Suprapubic skin (tissue), 4 donors: ENCODE measurements around the gene SEC61A2. TPM values are rescaled to one million over a fixed set of nuclear protein-coding genes. Genes with fewer than 3 reads are reported as not detected.
A peak's percentile ranks its signal among the peaks of the same experiment; 100 is the strongest.

Experiments
- DNase-seq, 2 donors: peaks; one replicate each; pipeline ENCODE4 v3.0.0-alpha.2; 2019; ENCODE audit warnings: low spot score in 2 of 2
- H3K27ac ChIP-seq: fragments of 200-600 bp; sonication (generic); one replicate; pipeline ENCODE4 v1.5.1; 2019
- H3K27me3 ChIP-seq: fragments of 200-600 bp; sonication (generic); one replicate; pipeline ENCODE4 v1.5.1; 2019
- H3K36me3 ChIP-seq: fragments of 200-600 bp; sonication (generic); one replicate; pipeline ENCODE4 v1.5.1; 2019
- H3K4me1 ChIP-seq: fragments of 200-600 bp; sonication (generic); one replicate; pipeline ENCODE4 v1.5.1; 2019
- H3K4me3 ChIP-seq: fragments of 200-600 bp; sonication (generic); one replicate; pipeline ENCODE4 v1.5.1; 2019; ENCODE audit warnings: mild to moderate bottlenecking
- H3K9me3 ChIP-seq: fragments of 200-600 bp; sonication (generic); one replicate; pipeline ENCODE4 v1.5.1; 2019
- EP300 ChIP-seq: sonication (generic); formaldehyde crosslinking; IDR thresholded peaks from one replicate; pipeline ENCODE4 v1.6.1; 2017; ENCODE audit warnings: antibody characterized with exemption
- POLR2A ChIP-seq, 2 donors: fragments of 450-650 bp; IDR thresholded peaks; one replicate each; pipeline ENCODE4 v1.6.1; 2017; ENCODE audit warnings: antibody characterized with exemption in 2 of 2, mild to moderate bottlenecking in 2 of 2, moderate library complexity in 2 of 2
- POLR2AphosphoS5 ChIP-seq, 3 donors: sonication (generic); formaldehyde crosslinking; IDR thresholded peaks; one replicate each; pipeline ENCODE4 v1.6.1; 2017; ENCODE audit warnings: antibody characterized with exemption in 3 of 3
- WGBS: methylation state at CpG from one replicate; pipeline ENCODE4 v1.1.5; 2018; 5-methylcytosine and 5-hydroxymethylcytosine counted together
- total RNA-seq, 4 donors: library from RNA; depleted of rRNA; stranded (reverse); fragments of >200 nt; gene quantifications; one replicate each; pipeline ENCODE4 v1.1.0, GENCODE V29; 2016
- TF ChIP-seq, protein P1 (sequence below), 2 donors: fragments of 200-600 bp in 1 of 2; fragments of 450-650 bp in 1 of 2; sonication (generic) in 1 of 2; IDR thresholded peaks; one replicate each; pipeline ENCODE4 v1.5.1; 2016 to 2019; ENCODE audit warnings: antibody characterized with exemption in 2 of 2, mild to moderate bottlenecking in 1 of 2, moderate library complexity in 1 of 2

Gene SEC61A2
- total RNA-seq, 4 donors from 2014 or later: 3.5 to 18.3 (median 7.3) TPM

GRCh38 chr10:12111528-12111927 lies 17.9 kb upstream of the SEC61A2 start:
- Histone ChIP-seq H3K27ac (no peak overlapping the region), H3K4me1 (no peaks in the 10 kb centered on the region), H3K4me3 (no peak overlapping the region), H3K27me3 (no peaks in the 10 kb centered on the region), H3K9me3 (no peaks in the 10 kb centered on the region), H3K36me3 (peaks cover 54% of the 10 kb centered on the region)
- TF ChIP-seq POLR2AphosphoS5 (IDR thresholded peaks at IDR 0.05) (no peak), EP300 (no peak), POLR2A (IDR thresholded peaks at IDR 0.05) (no peak)
- TF ChIP-seq, protein P1, sequence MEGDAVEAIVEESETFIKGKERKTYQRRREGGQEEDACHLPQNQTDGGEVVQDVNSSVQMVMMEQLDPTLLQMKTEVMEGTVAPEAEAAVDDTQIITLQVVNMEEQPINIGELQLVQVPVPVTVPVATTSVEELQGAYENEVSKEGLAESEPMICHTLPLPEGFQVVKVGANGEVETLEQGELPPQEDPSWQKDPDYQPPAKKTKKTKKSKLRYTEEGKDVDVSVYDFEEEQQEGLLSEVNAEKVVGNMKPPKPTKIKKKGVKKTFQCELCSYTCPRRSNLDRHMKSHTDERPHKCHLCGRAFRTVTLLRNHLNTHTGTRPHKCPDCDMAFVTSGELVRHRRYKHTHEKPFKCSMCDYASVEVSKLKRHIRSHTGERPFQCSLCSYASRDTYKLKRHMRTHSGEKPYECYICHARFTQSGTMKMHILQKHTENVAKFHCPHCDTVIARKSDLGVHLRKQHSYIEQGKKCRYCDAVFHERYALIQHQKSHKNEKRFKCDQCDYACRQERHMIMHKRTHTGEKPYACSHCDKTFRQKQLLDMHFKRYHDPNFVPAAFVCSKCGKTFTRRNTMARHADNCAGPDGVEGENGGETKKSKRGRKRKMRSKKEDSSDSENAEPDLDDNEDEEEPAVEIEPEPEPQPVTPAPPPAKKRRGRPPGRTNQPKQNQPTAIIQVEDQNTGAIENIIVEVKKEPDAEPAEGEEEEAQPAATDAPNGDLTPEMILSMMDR (IDR thresholded peaks at IDR 0.05): no peak
- DNase-seq: no peak

GRCh38 chr10:12113627-12114026 lies 15.8 kb upstream of the SEC61A2 start:
- H3K4me1 ChIP-seq: no peaks in the 10 kb centered on the region
- WGBS: 100% methylated on average over 2 of the region's 2 CpGs
- no peaks in the 10 kb centered on the region for H3K9me3 ChIP-seq
- TF ChIP-seq, protein P1 (IDR thresholded peaks at IDR 0.05): no peak
- TF ChIP-seq POLR2A (IDR thresholded peaks at IDR 0.05) (no peak), EP300 (no peak), POLR2AphosphoS5 (IDR thresholded peaks at IDR 0.05) (no peak)
- H3K27ac ChIP-seq: no peak overlapping the region
- H3K4me3 ChIP-seq: no peak overlapping the region
- DNase-seq: no peak
- no peaks in the 10 kb centered on the region for H3K27me3 ChIP-seq
- peaks cover 55% of the 10 kb centered on the region for H3K36me3 ChIP-seq

- no peak for DNase-seq
- H3K4me3 ChIP-seq: no peak overlapping the region
- H3K36me3 ChIP-seq: peaks cover 34% of the 10 kb centered on the region
- no peaks in the 10 kb centered on the region for H3K27me3 ChIP-seq
- H3K9me3 ChIP-seq: no peaks in the 10 kb centered on the region
- no peak overlapping the region for H3K27ac ChIP-seq
- TF ChIP-seq POLR2AphosphoS5 (IDR thresholded peaks at IDR 0.05): no peak
- no peak for TF ChIP-seq POLR2A (IDR thresholded peaks at IDR 0.05)
- TF ChIP-seq EP300: no peak
- TF ChIP-seq, protein P1 (IDR thresholded peaks at IDR 0.05): no peak
- no peaks in the 10 kb centered on the region for H3K4me1 ChIP-seq
- 90% methylated on average over 4 of the region's 4 CpGs for WGBS
Measured at GRCh38 chr10:12121673-12122072, 7.8 kb upstream of the SEC61A2 start.

DNA sequence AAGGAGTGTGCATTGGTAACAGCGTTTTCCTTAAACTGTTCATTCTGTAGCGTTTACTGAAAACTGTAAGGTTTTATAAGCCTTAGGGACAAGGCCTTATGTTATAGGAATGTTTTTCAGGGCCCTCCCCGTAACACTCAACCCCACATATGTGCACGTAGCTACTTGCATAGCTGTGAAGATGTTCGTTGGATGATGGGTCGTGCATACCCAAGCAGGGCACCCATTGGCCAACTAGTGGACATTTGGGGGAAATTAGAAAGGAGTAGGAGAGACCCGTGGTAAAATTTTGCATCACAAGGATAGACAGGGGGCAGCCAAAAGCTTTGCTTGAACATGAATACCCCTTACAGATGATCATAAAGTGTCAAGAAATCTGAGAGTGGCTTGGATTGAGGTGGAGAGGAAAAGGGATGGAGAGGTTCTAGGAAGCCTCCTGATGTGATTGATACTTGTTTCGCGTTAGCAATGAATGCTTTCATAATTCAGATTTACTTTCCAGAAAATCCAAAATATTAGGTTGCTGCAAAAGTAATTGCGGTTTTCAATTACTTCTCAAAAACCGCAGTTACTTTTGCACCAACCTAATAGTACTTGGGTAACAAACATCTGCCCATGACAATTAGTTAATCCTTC lies 878 bp downstream of the SEC61A2 start:
- Histone ChIP-seq H3K9me3 (no peaks in the 10 kb centered on the region), H3K27me3 (no peaks in the 10 kb centered on the region), H3K27ac (no peak overlapping the region), H3K4me3 (peak overlapping the region; percentile 83), H3K36me3 (peaks cover 10% of the 10 kb centered on the region), H3K4me1 (peaks cover 10% of the 10 kb centered on the region)
- TF ChIP-seq, protein P1 (IDR thresholded peaks at IDR 0.05): peak in 1 of 2 donors; percentile 27
- TF ChIP-seq POLR2AphosphoS5 (IDR thresholded peaks at IDR 0.05): no peak
- no peak for DNase-seq
- whole genome bisulfite sequencing: 28% methylated on average over 11 of the region's 11 CpGs

DNA sequence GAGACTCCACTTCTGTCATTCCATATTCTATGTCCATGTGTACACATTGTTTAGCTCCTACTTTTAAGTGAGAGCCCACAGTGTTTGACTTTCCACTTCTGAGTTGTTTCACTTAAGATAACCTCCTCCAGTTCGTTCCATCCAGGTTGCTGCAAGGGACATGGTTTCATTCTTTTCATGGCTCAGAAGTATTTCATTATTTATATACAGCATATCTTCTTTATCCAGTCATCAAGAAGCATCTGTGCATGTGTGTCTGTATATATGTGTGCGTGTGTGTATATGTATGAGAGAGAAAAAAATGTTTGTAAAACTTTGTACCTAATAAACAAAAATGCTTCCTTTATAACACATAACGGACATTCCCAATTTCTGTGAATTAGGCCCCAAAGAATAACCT lies 6.2 kb downstream of the SEC61A2 start:
- DNase-seq: no peak
- TF ChIP-seq EP300: no peak
- peaks cover 43% of the 10 kb centered on the region for H3K36me3 ChIP-seq
- H3K4me1 ChIP-seq: peaks cover 4% of the 10 kb centered on the region
- H3K27me3 ChIP-seq: no peaks in the 10 kb centered on the region
- WGBS: 94% methylated on average over 3 of the region's 3 CpGs
- no peak overlapping the region for H3K27ac ChIP-seq
- H3K9me3 ChIP-seq: no peaks in the 10 kb centered on the region
- no peak overlapping the region for H3K4me3 ChIP-seq

DNA sequence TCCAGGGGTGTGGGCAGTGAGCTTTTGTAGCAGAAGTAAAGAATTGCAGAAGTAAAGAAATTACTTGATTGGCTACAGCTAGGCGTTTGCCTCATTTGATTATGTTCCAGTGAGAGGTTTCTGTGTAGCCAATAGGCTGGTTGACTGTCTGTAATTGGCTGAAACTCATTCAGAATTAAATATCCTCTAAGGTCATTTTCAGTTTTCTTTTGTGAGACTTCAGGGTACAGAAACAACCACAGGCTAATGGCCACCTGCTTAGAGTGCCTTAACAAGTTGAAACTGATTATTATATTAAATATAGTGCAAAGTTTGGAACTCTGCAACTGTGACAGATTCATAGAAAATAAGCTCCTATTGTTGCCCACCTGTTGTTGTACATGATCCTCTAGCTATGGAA lies 10.6 kb downstream of the SEC61A2 start:
- 89% methylated on average over 1 of the region's 1 CpG for WGBS
- peaks cover 60% of the 10 kb centered on the region for H3K36me3 ChIP-seq
- no peaks in the 10 kb centered on the region for H3K27me3 ChIP-seq
- no peak for DNase-seq
- H3K4me1 ChIP-seq: no peaks in the 10 kb centered on the region
- H3K27ac ChIP-seq: no peak overlapping the region
- TF ChIP-seq POLR2AphosphoS5 (IDR thresholded peaks at IDR 0.05): no peak
- H3K9me3 ChIP-seq: no peaks in the 10 kb centered on the region
- no peak overlapping the region for H3K4me3 ChIP-seq
